Spleen (tissue), 11 donors: ENCODE measurements around the gene KLF16. TPM values are rescaled to one million over a fixed set of nuclear protein-coding genes. Genes with fewer than 3 reads are reported as not detected.
A peak's percentile ranks its signal among the peaks of the same experiment; 100 is the strongest.
"Not testable (repeated sequence)": the region's sequence is repeated elsewhere in the genome, so short reads cannot be mapped to it uniquely, and the experiment has no call there.

ENCODE experiments used
- DNase-seq: peaks from one replicate; pipeline ENCODE4 v3.0.0-alpha.2; 2020
- H3K27ac ChIP-seq, 8 donors: fragments of 200-600 bp; sonication (generic) in 7 of 8; 1 replicate in 4 of 8; 2 replicates in 4 of 8; pipeline versions ENCODE4 v1.5.0 to v1.8.0; 2016 to 2021; ENCODE audit warnings: inconsistent platforms in 4 of 8, mild to moderate bottlenecking in 4 of 8, moderate library complexity in 1 of 8
- H3K27me3 ChIP-seq, 7 donors: fragments of 200-600 bp; sonication (generic) in 6 of 7; replicated peaks in 1 of 7; 1 replicate in 4 of 7; 2 replicates in 3 of 7; pipeline versions ENCODE4 v1.5.0 to v1.8.0; 2016 to 2021; ENCODE audit warnings: inconsistent platforms in 3 of 7, mild to moderate bottlenecking in 1 of 7
- H3K36me3 ChIP-seq, 6 donors: fragments of 200-600 bp; sonication (generic) in 5 of 6; 1 replicate in 4 of 6; 2 replicates in 2 of 6; pipeline versions ENCODE4 v1.5.0 to v1.8.0; 2016 to 2021; ENCODE audit warnings: inconsistent platforms in 2 of 6
- H3K4me1 ChIP-seq, 6 donors: fragments of 200-600 bp; sonication (generic) in 5 of 6; 1 replicate in 3 of 6; 2 replicates in 3 of 6; pipeline versions ENCODE4 v1.5.0 to v1.8.0; 2016 to 2021; ENCODE audit warnings: inconsistent platforms in 3 of 6
- H3K4me3 ChIP-seq, 8 donors: fragments of 200-600 bp; sonication (generic) in 7 of 8; 1 replicate in 4 of 8; 2 replicates in 4 of 8; pipeline versions ENCODE4 v1.5.0 to v1.8.0; 2016 to 2021; ENCODE audit warnings: inconsistent platforms in 4 of 8, mild to moderate bottlenecking in 4 of 8, moderate library complexity in 2 of 8
- H3K9me3 ChIP-seq, 8 donors: fragments of 200-600 bp; sonication (generic) in 7 of 8; 1 replicate in 4 of 8; 2 replicates in 4 of 8; pipeline versions ENCODE4 v1.5.0 to v1.8.0; 2016 to 2021; ENCODE audit warnings: inconsistent platforms in 4 of 8
- POLR2A ChIP-seq, 3 donors: fragments of 450-650 bp; IDR thresholded peaks; one replicate each; pipeline ENCODE4 v1.5.1; 2017; ENCODE audit warnings: antibody characterized with exemption in 3 of 3, mild to moderate bottlenecking in 1 of 3
- POLR2AphosphoS5 ChIP-seq, 3 donors: sonication (generic); formaldehyde crosslinking; IDR thresholded peaks; one replicate each; pipeline ENCODE4 v1.5.1; 2017; ENCODE audit warnings: antibody characterized with exemption in 3 of 3
- WGBS, 5 donors: extraction: QIAGEN DNeasy Blood & Tissue Kit in 3 of 5; methylation state at CpG; one replicate each; pipeline versions ENCODE4 v1.1.5 to v1.1.7; 2013 to 2018; 5-methylcytosine and 5-hydroxymethylcytosine counted together
- intact Hi-C: fragments of 100-400 bp; cut with DNase I; formaldehyde crosslinking; loops from one replicate; pipeline ENCODE4 v1.15.0; 2023; ENCODE audit warnings: low total_unique reads
- polyA plus RNA-seq, 3 donors: library from polyadenylated mRNA; stranded (reverse); fragments of 200-250 nt; gene quantifications; one replicate each; pipeline ENCODE4 v1.2.1, GENCODE V29; 2013
- total RNA-seq, 7 donors: library from RNA; depleted of rRNA in 3 of 7; stranded (reverse); fragments of >200 nt in 3 of 7; fragmentation: NEBNext Ultra II Directional in 4 of 7; extraction: Animal tissue kit (Norgen Biotek cat#: 25700) in 4 of 7; gene quantifications; one replicate each; pipeline versions ENCODE4 v1.1.0 to v1.2.1, GENCODE V29; 2016 to 2021
- TF ChIP-seq, protein P1 (sequence below), 11 experiments: fragments of 200-600 bp in 7 of 11; fragments of 450-650 bp in 4 of 11; sonication (generic) in 4 of 11; IDR thresholded peaks in 8 of 11; conservative IDR thresholded peaks in 3 of 11; 1 replicate in 7 of 11; 2 replicates in 4 of 11; pipeline versions ENCODE4 v1.4.0 to v1.8.0; 2016 to 2021; ENCODE audit warnings: antibody characterized with exemption in 11 of 11, inconsistent platforms in 4 of 11, mild to moderate bottlenecking in 1 of 11
- donor health status: healthy with polysubstance abuse.
- donor health status: DM: no; HTN: no; CAD: no; lungs with moderate emphysema.
- donor health status: DM: no; HTN: no; CAD: no.
- donor health status: Bipolar disorder and iron deficiency.
- donor health status: healthy.
- donor health status: DM: no; HTN: no; CAD: no.
- donor health status: DM: yes; HTN: yes; CAD: no.

Gene KLF16
- total and polyA plus RNA-seq, 10 donors, result 7.1 to 39.0 (median 18.4) TPM

DNA sequence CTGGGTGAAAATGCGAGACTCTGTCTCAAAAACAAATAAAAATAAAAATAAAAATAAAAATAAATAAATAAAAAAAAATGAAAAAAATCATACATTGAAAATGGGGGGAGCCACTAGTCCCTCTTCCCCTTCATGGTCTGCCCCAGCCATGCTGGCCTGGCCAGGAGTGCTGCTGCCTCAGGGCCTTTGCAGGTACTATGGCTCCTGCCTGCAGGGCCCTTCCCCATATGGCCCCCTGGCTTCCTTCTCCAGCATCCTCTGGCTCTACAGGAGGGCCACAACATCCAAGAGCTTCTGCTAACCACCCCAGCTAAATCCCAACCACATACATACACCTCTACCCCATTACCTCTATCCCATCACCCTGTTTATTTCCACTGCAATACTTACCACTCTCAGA lies 26.5 kb upstream of the KLF16 start:
- intact Hi-C loops, result no loop called here
- no peak overlapping the region for H3K27ac ChIP-seq
- no peaks in the 10 kb centered on the region for H3K9me3 ChIP-seq
- no peak overlapping the region for H3K4me3 ChIP-seq
- H3K4me1 ChIP-seq, result peaks cover 0 to 41% (median 16%) of the 10 kb centered on the region in 6 donors
- WGBS, 5 donors, result 90 to 100% (median 100%) methylated on average over 1 of the region's 1 CpG
- TF ChIP-seq, protein P1, sequence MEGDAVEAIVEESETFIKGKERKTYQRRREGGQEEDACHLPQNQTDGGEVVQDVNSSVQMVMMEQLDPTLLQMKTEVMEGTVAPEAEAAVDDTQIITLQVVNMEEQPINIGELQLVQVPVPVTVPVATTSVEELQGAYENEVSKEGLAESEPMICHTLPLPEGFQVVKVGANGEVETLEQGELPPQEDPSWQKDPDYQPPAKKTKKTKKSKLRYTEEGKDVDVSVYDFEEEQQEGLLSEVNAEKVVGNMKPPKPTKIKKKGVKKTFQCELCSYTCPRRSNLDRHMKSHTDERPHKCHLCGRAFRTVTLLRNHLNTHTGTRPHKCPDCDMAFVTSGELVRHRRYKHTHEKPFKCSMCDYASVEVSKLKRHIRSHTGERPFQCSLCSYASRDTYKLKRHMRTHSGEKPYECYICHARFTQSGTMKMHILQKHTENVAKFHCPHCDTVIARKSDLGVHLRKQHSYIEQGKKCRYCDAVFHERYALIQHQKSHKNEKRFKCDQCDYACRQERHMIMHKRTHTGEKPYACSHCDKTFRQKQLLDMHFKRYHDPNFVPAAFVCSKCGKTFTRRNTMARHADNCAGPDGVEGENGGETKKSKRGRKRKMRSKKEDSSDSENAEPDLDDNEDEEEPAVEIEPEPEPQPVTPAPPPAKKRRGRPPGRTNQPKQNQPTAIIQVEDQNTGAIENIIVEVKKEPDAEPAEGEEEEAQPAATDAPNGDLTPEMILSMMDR (IDR thresholded peaks at IDR 0.05 in 8 of 11, conservative IDR thresholded peaks at IDR 0.05 in 3 of 11), result no peak
- TF ChIP-seq POLR2AphosphoS5 (IDR thresholded peaks at IDR 0.05) (no peak), POLR2A (IDR thresholded peaks at IDR 0.05) (no peak)
- H3K27me3 ChIP-seq, result no peaks in the 10 kb centered on the region
- no peak for DNase-seq
- no peaks in the 10 kb centered on the region for H3K36me3 ChIP-seq

DNA sequence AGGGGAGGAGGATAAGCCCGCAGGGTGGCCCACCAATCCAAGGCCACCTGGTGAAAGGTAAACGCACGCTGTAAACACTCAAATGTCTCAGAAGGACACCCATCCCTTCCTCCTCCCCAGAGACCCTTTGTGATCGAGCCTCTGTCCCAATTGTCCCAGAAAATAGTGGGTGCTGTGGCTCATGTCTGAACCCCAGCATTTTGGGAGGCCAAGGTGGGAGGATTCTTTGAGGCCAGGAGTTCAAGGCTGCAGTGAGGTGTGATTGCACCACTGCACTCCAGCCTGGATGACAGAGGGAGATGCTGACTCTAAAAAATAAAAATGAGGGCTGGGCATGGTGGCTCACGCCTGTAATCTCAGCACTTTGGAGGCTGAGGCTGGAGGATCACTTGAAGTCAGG lies 25.0 kb upstream of the KLF16 start:
- intact Hi-C loops, result no loop called here
- Histone ChIP-seq H3K4me3 (no peak overlapping the region), H3K36me3 (no peaks in the 10 kb centered on the region), H3K27ac (no peak overlapping the region), H3K9me3 (no peaks in the 10 kb centered on the region), H3K4me1 (peaks cover 11 to 43% (median 24%) of the 10 kb centered on the region in 6 donors), H3K27me3 (no peaks in the 10 kb centered on the region)
- WGBS, 5 donors, result 80 to 94% (median 88%) methylated on average over 5 of the region's 5 CpGs
- DNase-seq, result no peak
- TF ChIP-seq POLR2AphosphoS5 (IDR thresholded peaks at IDR 0.05), result no peak
- TF ChIP-seq POLR2A (IDR thresholded peaks at IDR 0.05), result no peak
- TF ChIP-seq, protein P1 (IDR thresholded peaks at IDR 0.05 in 8 of 11, conservative IDR thresholded peaks at IDR 0.05 in 3 of 11), result no peak

DNA sequence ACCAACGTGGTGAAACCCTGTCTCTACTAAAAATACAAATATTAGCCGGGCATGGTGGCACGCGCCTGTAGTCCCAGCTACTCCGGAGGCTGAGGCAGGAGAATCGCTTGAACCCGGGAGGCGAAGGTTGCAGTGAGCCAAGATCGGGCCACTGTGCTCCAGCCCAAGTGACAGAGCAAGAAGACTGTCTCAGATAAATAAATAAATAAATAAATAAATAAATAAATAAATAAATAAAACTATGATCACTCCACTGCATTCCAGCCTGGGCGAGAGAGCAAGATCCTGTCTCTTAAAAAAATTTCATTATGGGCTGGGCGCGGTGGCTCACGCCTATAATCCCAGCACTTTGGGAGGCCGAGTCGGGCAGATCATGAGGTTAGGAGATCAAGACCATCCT lies 23.0 kb upstream of the KLF16 start:
- H3K4me1 ChIP-seq, result peaks cover 28 to 56% (median 44%) of the 10 kb centered on the region in 6 donors
- DNase-seq, intact Hi-C loops, H3K9me3 ChIP-seq, H3K36me3 ChIP-seq, H3K4me3 ChIP-seq, H3K27me3 ChIP-seq: not testable (repeated sequence)
- WGBS, 5 donors, result 93 to 97% (median 95%) methylated on average over 15 of the region's 15 CpGs
- peak overlapping the region in 1 of 8 donors; percentile 95 for H3K27ac ChIP-seq

DNA sequence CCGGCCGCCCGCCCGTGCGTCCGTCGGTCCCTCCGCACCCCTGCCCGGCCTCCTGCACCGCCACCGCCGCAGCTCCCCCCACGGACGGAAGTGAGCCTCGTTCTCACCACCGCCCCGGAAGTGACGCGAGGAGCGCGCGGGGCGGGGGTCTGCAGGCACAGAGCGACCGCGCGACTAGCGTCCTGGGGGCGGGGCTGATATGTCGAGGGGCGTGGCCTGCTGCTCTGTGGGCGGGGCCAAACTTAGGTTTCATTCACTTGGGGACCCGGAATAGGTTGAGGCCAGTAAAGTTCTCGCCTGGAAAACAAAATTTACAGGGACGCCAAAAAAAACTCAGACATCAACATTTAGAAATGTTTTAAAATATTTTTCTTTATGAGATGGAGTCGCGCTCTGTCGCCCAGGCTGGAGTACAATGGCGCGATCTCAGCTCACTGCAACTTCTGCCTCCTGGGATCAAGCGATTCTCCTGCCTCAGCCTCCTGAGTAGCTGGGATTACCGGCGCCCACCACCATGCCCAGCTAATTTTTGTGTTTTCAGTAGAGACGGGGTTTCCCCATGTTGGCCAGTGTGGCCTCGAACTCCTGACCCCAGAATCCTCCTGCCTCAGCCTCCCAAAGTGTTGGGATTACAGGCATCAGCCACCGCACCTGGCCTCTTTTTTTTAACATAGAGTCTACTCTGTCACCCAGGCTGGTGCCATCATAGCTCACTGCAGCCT lies 22.2 kb upstream of the KLF16 start, which contains the start of gene ABHD17A:
Gene ABHD17A, minus strand, starts transcription at position 99 of the 722 bp plus-strand sequence. CDS start 3,930 bp downstream, outside the sequence.
- intact Hi-C loops, H3K27me3 ChIP-seq, H3K9me3 ChIP-seq, H3K36me3 ChIP-seq: not testable (repeated sequence)
- Histone ChIP-seq H3K4me1 (peaks cover 33 to 64% (median 50%) of the 10 kb centered on the region in 6 donors), H3K27ac (peak within 1 kb of the TSS; percentile 79 to 95 (median 93)), H3K4me3 (peak within 1 kb of the TSS; percentile 68 to 96 (median 88))
- TF ChIP-seq, protein P1 (IDR thresholded peaks at IDR 0.05 in 8 of 11, conservative IDR thresholded peaks at IDR 0.05 in 3 of 11), result peak in 1 of 11 experiments; percentile 12
- peak in 2 of 3 donors; percentile 62 to 94 for TF ChIP-seq POLR2A (IDR thresholded peaks at IDR 0.05)
- TF ChIP-seq POLR2AphosphoS5 (IDR thresholded peaks at IDR 0.05), result peak; percentile 96 to 98 (median 97)
- DNase-seq, result peak; percentile 99
- 19 to 33% (median 24%) methylated on average over 28 to 46 of the region's 46 CpGs for WGBS, 5 donors
